HG03108 (cell line): ENCODE measurements around the gene MAP4K1.

Experiments
- ATAC-seq: cut with Tn5 transposase; IDR thresholded peaks from one replicate; pipeline ENCODE4 v1.9.1; 2021; ENCODE audit warnings: moderate library complexity; ENCODE audit not compliant: unreplicated experiment

MAP4K1 gene

GRCh38 chr19:38549061-38549460, 68.7 kb downstream of the MAP4K1 start:
- ATAC-seq: no peak

- no peak for ATAC-seq
Measured at GRCh38 chr19:38547421-38547820, 70.3 kb downstream of the MAP4K1 start.

GRCh38 chr19:38545596-38545995, 72.2 kb downstream of the MAP4K1 start:
- ATAC-seq: no peak

GRCh38 chr19:38544569-38545315, 73.0 kb downstream of the MAP4K1 start:
- no peak for ATAC-seq

GRCh38 chr19:38543807-38544568, 73.8 kb downstream of the MAP4K1 start:
- no peak for ATAC-seq

GRCh38 chr19:38543286-38543806, 74.4 kb downstream of the MAP4K1 start:
- ATAC-seq: no peak

- no peak for ATAC-seq
Measured at GRCh38 chr19:38542040-38542439, 75.7 kb downstream of the MAP4K1 start.

- no peak for ATAC-seq
Measured at GRCh38 chr19:38539751-38540150, 78.0 kb downstream of the MAP4K1 start.

GRCh38 chr19:38538793-38539528, 78.8 kb downstream of the MAP4K1 start:
- no peak for ATAC-seq

- no peak for ATAC-seq
Measured at GRCh38 chr19:38538386-38538785, 79.4 kb downstream of the MAP4K1 start.
